Adrenal gland (tissue), 5 donors: Measurements from ENCODE around the gene CERK.

Experiments
- CTCF ChIP-seq, 6 experiments: fragments of 450-650 bp in 4 of 6; fragments of 200-600 bp in 2 of 6; sonication (generic) in 1 of 6; IDR thresholded peaks; 1 replicate in 5 of 6; 2 replicates in 1 of 6; pipeline versions ENCODE4 v1.5.1 to v1.8.0; 2016 to 2021; ENCODE audit warnings: antibody characterized with exemption in 6 of 6, mild to moderate bottlenecking in 2 of 6, moderate library complexity in 1 of 6
- POLR2A ChIP-seq, 2 donors: fragments of 450-650 bp; IDR thresholded peaks; one replicate each; pipeline ENCODE4 v1.6.1; 2017; ENCODE audit warnings: antibody characterized with exemption in 2 of 2, mild to moderate bottlenecking in 2 of 2, moderate library complexity in 1 of 2
- donor health status: DM: no; HTN: no; CAD: no.

- no peak for TF ChIP-seq CTCF (IDR thresholded peaks at IDR 0.05)
- TF ChIP-seq POLR2A (IDR thresholded peaks at IDR 0.05), result no peak
These were observed 71.3 kb downstream of the CERK start for GRCh38 chr22:46666577-46667244.
